LNCaP clone FGC (cell line): ENCODE results near the gene POLR2H.

Experiments
- DNase-seq: peaks from one replicate; pipeline ENCODE4 v3.0.0-alpha.2; 2011; ENCODE audit warnings: low read depth
- H3K4me3 ChIP-seq: 2 replicates; pipeline ENCODE4 v1.5.1; 2011; ENCODE audit warnings: mild to moderate bottlenecking, low read depth, low read length, control low read depth
- CTCF ChIP-seq: IDR thresholded peaks from 2 replicates; pipeline ENCODE4 v1.5.1; 2012; ENCODE audit warnings: mild to moderate bottlenecking; ENCODE audit not compliant: control insufficient read depth, insufficient read depth; ENCODE audit errors: extremely low read depth

The POLR2H gene

GRCh38 chr3:184378651-184379357 is 17.3 kb downstream of the POLR2H start:
- no peak for TF ChIP-seq CTCF
- no peak for DNase-seq
- H3K4me3 ChIP-seq: no peak overlapping the region

DNA sequence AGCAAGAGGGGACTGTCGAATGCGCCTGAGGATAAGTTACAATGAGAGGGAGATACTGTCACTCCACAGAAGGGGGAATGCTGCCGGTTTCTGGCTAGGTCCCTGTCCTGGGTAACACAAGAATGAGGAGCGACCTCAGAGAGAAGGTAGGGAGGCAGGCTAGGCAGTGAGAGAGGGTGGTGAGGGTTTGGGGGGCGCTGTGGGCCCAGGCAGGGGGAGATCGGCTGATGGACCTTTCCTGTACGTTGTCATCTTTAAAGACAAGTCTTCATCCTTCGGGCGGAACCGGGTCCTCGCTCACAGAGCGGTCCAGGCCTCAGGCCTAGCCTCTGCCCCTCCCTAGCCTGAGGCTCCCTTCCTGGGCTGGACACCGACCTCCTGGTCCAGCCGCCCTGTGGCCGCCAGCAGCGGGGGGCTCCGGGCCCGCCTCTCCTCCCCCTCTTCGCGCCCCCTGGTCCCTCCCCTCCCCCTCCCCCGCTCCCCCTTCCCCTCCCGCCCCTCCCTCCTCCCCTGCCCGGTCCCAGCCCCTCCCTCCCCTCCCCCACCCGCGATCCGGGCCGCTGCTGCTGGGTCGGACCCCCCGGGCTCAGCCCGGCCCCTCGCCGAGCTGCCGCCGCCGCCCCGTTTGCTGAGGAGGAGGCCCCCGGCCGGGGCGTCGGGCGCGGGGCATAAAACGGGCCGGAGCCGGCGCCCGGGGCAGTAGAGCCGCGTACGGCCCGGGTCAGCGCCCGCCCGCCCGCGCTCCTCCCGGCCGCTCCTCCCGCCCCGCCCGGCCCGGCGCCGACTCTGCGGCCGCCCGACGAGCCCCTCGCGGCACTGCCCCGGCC is 18.1 kb downstream of the POLR2H start, which contains the start of gene CHRD:
Gene CHRD, plus strand, starts transcription at position 697 of the 827 bp plus-strand sequence. CDS start 265 bp downstream, outside the sequence.
- DNase-seq: no peak
- no peak for TF ChIP-seq CTCF
- H3K4me3 ChIP-seq: peak within 1 kb of the TSS; percentile 25

- TF ChIP-seq CTCF: no peak
- peak overlapping the region; percentile 25 for H3K4me3 ChIP-seq
- DNase-seq: no peak
These were observed 18.7 kb downstream of the POLR2H start for GRCh38 chr3:184380185-184380626.

GRCh38 chr3:184380627-184381260 is 19.2 kb downstream of the POLR2H start:
- no peak overlapping the region for H3K4me3 ChIP-seq
- DNase-seq: no peak
- TF ChIP-seq CTCF: no peak

DNA sequence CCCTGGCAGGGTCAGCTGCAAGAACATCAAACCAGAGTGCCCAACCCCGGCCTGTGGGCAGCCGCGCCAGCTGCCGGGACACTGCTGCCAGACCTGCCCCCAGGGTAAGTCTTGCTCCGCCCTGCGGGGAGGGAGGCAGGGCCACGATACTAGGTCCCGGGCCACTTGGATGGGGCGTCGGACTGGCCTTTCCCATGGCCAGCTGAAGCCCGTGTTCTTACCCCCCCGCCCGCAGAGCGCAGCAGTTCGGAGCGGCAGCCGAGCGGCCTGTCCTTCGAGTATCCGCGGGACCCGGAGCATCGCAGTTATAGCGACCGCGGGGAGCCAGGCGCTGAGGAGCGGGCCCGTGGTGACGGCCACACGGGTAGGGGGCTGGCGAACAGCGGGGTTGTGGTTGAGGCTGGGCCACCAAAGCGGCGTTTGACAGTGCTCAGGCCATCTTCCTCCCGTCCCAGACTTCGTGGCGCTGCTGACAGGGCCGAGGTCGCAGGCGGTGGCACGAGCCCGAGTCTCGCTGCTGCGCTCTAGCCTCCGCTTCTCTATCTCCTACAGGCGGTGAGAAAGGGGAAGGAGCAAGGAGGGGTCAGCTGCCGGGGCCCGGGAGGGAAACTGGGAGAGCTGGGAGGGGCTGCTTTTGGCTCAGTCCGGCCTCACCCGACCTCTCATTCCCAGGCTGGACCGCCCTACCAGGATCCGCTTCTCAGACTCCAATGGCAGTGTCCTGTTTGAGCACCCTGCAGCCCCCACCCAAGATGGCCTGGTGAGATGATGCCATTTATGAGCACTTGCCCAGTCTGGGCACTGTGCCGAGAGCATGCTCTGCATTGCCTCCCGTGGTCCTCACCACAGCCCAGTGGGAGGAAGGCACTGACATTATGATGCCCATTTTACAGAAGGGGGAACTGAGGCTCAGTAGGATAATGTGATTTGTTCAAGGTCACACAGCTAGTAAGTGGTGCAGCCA is 20.0 kb downstream of the POLR2H start:
- H3K4me3 ChIP-seq: no peak overlapping the region
- DNase-seq: no peak
- no peak for TF ChIP-seq CTCF
